RWPE2 (cell line): Measurements from ENCODE around the gene EDA2R.

ENCODE experiments used
- ATAC-seq: fragments of 200-7000 bp; cut with Tn5 transposase; 3 replicates; pipeline ENCODE4 v1.9.1; 2021; ENCODE audit warnings: low read depth
- DNase-seq: peaks from one replicate; pipeline ENCODE4 v3.0.0-alpha.2; 2020; ENCODE audit warnings: low spot score
- H3K27ac ChIP-seq: fragments of 450-650 bp; 2 replicates; pipeline ENCODE4 v1.5.1; 2017; ENCODE audit warnings: mild to moderate bottlenecking; ENCODE audit not compliant: poor library complexity, severe bottlenecking
- H3K27me3 ChIP-seq: fragments of 250-450 bp; sonication (Bioruptor Pico); 2 replicates; pipeline ENCODE4 v1.5.1; 2021; ENCODE audit warnings: mild to moderate bottlenecking, moderate library complexity; ENCODE audit not compliant: insufficient read depth, poor library complexity, severe bottlenecking
- H3K36me3 ChIP-seq: fragments of 250-450 bp; sonication (Bioruptor Pico); 2 replicates; pipeline ENCODE4 v1.5.1; 2020; ENCODE audit warnings: low read depth, mild to moderate bottlenecking, moderate library complexity
- H3K4me1 ChIP-seq: fragments of 250-450 bp; sonication (Bioruptor Pico); 2 replicates; pipeline ENCODE4 v1.5.1; 2021; ENCODE audit warnings: mild to moderate bottlenecking, moderate library complexity; ENCODE audit not compliant: insufficient read depth, poor library complexity, severe bottlenecking
- H3K4me3 ChIP-seq: fragments of 250-450 bp; sonication (Bioruptor Pico); 2 replicates; pipeline ENCODE4 v1.5.1; 2021; ENCODE audit warnings: mild to moderate bottlenecking, moderate library complexity; ENCODE audit not compliant: severe bottlenecking
- H3K9me3 ChIP-seq: fragments of 250-450 bp; sonication (Bioruptor Pico); 2 replicates; pipeline ENCODE4 v1.5.1; 2021; ENCODE audit warnings: mild to moderate bottlenecking, moderate library complexity; ENCODE audit not compliant: severe bottlenecking
- TF ChIP-seq, protein P1 (sequence below): fragments of 450-650 bp; IDR thresholded peaks from one replicate; pipeline ENCODE4 v1.5.1; 2017; ENCODE audit warnings: mild to moderate bottlenecking, moderate library complexity; ENCODE audit not compliant: poor library complexity, severe bottlenecking

Gene EDA2R

DNA sequence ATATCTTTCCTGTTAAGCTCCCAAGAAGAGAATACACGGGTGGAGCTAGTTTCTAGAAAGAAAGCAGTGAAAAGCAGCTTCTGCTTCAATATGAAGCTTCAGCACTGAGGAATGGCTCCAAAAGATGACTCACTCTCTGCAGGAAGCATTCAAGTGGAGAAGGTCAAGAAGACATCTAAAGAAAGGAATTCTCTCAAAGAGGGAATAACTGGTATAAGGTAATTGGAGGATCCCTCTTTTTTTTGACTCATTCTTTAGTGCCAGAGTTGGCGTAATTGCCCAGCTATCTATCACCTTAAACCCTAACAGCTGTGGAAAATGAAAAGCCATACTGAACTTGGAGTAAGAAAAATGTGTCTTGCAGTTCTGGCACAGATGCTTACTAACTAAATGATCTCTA, 3.5 kb downstream of the EDA2R start:
- TF ChIP-seq, protein P1, sequence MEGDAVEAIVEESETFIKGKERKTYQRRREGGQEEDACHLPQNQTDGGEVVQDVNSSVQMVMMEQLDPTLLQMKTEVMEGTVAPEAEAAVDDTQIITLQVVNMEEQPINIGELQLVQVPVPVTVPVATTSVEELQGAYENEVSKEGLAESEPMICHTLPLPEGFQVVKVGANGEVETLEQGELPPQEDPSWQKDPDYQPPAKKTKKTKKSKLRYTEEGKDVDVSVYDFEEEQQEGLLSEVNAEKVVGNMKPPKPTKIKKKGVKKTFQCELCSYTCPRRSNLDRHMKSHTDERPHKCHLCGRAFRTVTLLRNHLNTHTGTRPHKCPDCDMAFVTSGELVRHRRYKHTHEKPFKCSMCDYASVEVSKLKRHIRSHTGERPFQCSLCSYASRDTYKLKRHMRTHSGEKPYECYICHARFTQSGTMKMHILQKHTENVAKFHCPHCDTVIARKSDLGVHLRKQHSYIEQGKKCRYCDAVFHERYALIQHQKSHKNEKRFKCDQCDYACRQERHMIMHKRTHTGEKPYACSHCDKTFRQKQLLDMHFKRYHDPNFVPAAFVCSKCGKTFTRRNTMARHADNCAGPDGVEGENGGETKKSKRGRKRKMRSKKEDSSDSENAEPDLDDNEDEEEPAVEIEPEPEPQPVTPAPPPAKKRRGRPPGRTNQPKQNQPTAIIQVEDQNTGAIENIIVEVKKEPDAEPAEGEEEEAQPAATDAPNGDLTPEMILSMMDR: no peak
- Histone ChIP-seq H3K27me3 (no peaks in the 10 kb centered on the region), H3K9me3 (no peaks in the 10 kb centered on the region), H3K27ac (peak overlapping the region; percentile 68), H3K36me3 (no peaks in the 10 kb centered on the region), H3K4me1 (peaks cover 46% of the 10 kb centered on the region), H3K4me3 (no peak overlapping the region)
- ATAC-seq: peak; percentile 46; the same call in 2 of the 3 replicates
- DNase-seq: no peak

DNA sequence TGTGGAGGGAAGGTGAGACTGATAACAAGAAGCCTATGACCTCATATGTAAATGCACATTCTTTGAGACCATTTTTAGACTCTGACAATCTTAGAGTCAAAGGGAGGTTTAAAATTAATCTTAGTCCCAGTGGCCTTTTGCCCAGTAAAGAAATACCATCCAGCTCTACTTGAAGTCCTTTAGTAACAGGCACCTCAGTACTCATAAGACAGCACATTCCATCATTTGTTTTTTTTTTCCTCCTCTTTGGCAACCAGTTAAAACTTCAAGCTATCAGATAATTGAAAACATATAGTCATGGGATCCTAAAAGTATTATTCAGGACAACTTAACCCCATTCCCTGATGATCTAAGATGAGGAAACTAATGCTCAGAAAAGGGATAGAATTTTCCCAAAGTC, 4.6 kb downstream of the EDA2R start:
- Histone ChIP-seq H3K4me3 (no peak overlapping the region), H3K4me1 (peaks cover 42% of the 10 kb centered on the region), H3K36me3 (no peaks in the 10 kb centered on the region), H3K9me3 (no peaks in the 10 kb centered on the region), H3K27ac (peak overlapping the region; percentile 68), H3K27me3 (no peaks in the 10 kb centered on the region)
- TF ChIP-seq, protein P1: no peak
- ATAC-seq (no peak), DNase-seq (no peak)

DNA sequence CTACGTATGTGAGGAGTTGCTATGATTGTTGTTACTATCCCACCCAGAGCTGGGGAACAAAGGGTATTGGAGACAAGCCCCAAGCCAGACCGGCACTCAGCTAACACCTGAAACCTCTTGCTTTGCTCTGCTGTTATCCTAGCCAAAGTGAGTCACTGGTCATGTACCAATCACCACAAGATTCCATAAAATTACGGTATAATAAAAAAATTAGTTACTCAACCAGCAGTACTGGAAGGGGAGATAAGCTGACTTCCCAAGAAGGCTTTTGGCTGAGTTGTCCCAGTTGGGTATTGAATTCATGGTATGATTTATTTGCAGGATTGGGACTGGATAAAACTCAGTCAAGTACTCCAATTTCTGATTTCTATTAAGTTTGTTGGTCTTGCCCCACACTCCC, 5.3 kb downstream of the EDA2R start:
- Histone ChIP-seq H3K9me3 (no peaks in the 10 kb centered on the region), H3K36me3 (no peaks in the 10 kb centered on the region), H3K27ac (peak overlapping the region; percentile 68), H3K27me3 (no peaks in the 10 kb centered on the region), H3K4me1 (peaks cover 41% of the 10 kb centered on the region), H3K4me3 (no peak overlapping the region)
- TF ChIP-seq, protein P1: no peak
- ATAC-seq (peak; percentile 85), DNase-seq (no peak)

DNA sequence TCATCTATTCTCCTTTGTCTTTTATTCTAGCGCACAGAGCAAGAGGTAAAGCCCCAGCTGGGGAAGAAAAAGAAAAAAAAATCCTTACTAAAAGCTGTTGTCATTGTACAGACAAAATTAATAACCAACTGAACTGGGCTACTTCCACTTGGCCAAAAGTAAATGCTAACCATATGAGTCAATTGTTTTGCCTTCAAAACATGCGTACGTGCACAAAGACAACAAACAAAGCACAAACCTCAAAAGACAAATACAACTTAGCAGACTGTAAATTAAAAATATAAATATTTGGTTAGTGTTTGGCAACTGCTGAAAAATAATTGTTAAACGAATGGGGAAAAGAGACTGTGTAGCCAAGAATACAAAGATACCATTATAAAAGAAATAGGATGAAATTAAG, 5.9 kb downstream of the EDA2R start:
- Histone ChIP-seq H3K27me3 (no peaks in the 10 kb centered on the region), H3K4me1 (peaks cover 39% of the 10 kb centered on the region), H3K9me3 (no peaks in the 10 kb centered on the region), H3K36me3 (no peaks in the 10 kb centered on the region), H3K4me3 (no peak overlapping the region), H3K27ac (peak overlapping the region; percentile 68)
- DNase-seq (no peak), ATAC-seq (no peak)
- TF ChIP-seq, protein P1: no peak

DNA sequence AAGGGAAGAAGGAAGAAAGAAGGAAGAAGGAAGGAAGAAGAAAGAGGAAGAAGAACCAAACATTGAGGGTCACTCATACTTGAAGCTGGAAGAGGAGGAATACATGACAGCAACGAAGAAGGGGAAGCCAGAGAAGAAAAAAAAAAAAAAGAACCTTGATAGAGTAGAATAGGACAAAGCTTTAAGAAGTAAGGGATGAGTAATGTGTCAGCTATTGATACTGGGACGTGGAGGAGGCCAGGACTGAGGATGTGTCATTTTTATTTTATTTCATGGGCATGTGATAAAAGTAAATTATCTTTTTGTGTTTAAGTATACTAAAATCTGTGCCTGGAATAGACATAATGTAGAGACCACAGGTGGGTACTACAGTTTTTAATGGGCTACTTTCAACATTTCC, 6.4 kb downstream of the EDA2R start:
- Histone ChIP-seq H3K36me3 (no peaks in the 10 kb centered on the region), H3K4me3 (no peak overlapping the region), H3K27me3 (no peaks in the 10 kb centered on the region), H3K27ac (peak overlapping the region; percentile 68), H3K4me1 (peaks cover 37% of the 10 kb centered on the region), H3K9me3 (no peaks in the 10 kb centered on the region)
- TF ChIP-seq, protein P1: no peak
- ATAC-seq (peak; percentile 53; the same call in 2 of the 3 replicates), DNase-seq (no peak)
